MM.1S (cell line): ENCODE results near the gene ZNF860.

Source experiments
- EZH2 ChIP-seq: fragments of 300-600 bp; sonication (generic); optimal IDR thresholded peaks from 2 replicates; pipeline ENCODE3; 2017; ENCODE audit warnings: low read depth, mild to moderate bottlenecking, antibody characterized with exemption, low read length, mixed read lengths
- TF ChIP-seq, protein P1 (sequence below): fragments of 300-600 bp; sonication (generic); IDR thresholded peaks from 2 replicates; pipeline ENCODE4 v1.5.1; 2016; ENCODE audit warnings: antibody characterized with exemption, low read length, mixed read lengths

GRCh38 chr3:31959251-31959650 lies 22.3 kb upstream of the ZNF860 start:
- TF ChIP-seq, protein P1, sequence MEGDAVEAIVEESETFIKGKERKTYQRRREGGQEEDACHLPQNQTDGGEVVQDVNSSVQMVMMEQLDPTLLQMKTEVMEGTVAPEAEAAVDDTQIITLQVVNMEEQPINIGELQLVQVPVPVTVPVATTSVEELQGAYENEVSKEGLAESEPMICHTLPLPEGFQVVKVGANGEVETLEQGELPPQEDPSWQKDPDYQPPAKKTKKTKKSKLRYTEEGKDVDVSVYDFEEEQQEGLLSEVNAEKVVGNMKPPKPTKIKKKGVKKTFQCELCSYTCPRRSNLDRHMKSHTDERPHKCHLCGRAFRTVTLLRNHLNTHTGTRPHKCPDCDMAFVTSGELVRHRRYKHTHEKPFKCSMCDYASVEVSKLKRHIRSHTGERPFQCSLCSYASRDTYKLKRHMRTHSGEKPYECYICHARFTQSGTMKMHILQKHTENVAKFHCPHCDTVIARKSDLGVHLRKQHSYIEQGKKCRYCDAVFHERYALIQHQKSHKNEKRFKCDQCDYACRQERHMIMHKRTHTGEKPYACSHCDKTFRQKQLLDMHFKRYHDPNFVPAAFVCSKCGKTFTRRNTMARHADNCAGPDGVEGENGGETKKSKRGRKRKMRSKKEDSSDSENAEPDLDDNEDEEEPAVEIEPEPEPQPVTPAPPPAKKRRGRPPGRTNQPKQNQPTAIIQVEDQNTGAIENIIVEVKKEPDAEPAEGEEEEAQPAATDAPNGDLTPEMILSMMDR, result no peak
- TF ChIP-seq EZH2, result no peak
